NCI-H345 treated with DMSO at 0.1 percent for 48 hours (cell line): ENCODE data around the gene YAP1.
"Not testable (repeated sequence)": the region's sequence is repeated elsewhere in the genome, so short reads cannot be mapped to it uniquely, and the experiment has no call there.

ENCODE experiments used
- DNase-seq: peaks from one replicate; lab custom pipeline; 2025; ENCODE audit not compliant: unreplicated experiment; lab: John Stamatoyannopoulos, UW

YAP1 gene

DNA sequence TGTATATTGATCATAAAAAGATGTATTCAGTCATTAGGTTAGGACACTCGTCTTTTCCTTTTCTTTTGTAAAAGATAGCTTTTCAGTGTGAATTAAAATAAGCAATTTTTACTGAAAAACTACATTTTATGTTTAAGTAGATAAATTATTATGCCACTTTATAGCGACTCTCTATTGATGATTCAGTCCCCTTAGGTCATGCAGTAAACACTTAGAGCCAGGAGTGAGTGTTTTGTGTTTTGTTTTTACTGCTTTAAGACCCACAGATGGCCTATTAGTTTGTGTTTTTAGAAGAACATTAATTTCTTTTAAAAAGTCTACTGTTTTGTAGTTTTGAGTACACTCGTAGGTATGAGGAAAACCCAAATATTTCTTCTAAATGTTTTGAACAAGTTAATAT lies 86.6 kb downstream of the YAP1 start:
- DNase-seq: no peak

DNA sequence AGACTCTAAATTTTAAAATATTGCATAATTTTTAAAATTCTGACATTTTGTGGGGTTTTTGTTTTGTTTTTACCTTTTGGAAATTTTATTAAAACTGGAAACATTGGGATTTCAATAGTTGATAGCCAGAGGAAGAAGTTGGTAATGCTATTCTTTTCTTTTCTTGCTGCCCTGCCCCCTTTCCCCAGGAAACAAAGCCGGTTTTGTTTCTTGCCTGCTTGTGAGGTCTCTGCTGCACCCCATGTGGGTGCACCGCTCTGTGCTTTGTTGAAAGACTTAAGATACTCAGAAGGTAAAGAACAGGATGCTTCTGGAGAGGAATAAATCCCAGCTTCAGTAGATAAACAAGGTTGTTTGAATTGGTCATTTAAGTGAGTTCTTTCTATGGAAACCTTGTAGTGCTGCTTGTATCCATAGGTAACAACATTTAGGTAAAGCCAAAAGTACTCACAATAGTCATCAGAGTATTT lies 87.5 kb downstream of the YAP1 start:
- no peak for DNase-seq

DNA sequence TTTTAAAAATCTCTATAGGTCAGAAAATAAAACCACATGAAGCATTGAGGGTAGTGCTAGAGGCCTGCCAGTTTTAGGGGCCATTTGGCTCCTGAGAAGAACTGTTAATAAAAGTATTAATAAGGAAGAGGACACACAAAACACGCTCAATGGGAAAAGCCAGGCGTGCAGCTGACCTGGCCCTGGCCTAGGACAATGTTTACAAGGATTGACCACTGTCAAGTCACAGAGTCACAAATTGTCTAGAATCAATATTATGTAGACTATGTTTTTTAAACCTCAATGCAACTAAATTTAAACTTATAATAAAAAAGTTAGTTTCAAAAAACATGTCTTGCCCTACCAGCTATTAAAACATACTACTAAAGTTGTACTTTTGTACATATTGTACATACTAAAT lies 89.4 kb downstream of the YAP1 start:
- DNase-seq: no peak

DNA sequence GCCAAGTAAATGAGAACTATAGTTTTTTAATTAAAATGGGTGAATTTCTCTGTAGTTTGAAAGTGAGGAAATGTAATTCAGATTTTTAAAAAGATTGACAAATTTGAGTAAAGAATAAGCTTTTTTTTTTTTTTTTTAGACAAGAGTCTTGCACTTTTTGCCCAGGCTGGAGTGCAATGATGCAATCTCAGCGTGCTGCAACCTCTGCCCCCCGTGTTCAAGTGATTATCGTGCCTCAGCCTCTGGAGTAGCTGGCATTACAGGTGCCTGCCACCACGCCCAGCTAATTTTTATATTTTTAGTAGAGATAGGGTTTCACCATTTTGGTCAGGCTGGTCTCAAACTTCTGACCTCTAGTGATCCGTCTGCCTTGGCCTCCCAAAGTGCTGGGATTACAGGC lies 90.1 kb downstream of the YAP1 start:
- not testable (repeated sequence) for DNase-seq

DNA sequence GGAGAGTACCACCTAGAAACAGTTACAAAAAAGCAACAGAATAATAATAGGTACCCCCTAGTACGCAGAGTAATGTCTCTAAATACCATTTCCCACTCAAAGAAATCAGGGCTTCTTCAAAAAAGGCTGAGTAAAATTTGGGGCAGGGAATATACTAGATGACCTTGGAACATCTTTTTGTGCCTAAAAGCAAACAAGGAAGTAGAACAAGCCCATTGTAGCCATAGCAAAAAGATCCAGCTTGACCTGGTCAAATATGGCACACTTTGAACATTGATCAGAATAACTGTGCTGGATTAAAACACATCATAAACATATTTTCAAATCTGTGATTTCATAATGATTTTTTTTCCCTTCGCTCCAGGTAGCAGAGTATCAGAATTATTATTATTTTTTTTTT lies 91.5 kb downstream of the YAP1 start:
- DNase-seq: no peak

DNA sequence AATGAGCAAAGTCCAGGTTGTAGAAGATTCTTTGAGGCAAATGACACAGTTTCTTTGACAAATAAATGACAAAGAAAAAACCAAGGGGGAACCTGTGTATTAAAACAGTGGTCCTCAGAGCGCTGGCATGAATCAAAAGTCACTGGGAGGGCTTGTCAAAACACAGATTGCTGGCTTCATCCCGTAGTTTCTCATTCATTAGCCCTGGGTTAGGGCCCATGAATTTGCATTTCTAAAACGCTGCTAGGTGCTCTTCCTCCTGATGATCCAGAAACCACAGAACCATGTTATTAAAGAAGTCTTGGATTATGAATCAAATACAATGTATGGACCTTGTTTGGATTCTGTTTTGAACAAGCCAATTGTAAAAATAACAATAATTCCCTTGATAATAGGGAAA lies 92.7 kb downstream of the YAP1 start:
- DNase-seq: no peak

DNA sequence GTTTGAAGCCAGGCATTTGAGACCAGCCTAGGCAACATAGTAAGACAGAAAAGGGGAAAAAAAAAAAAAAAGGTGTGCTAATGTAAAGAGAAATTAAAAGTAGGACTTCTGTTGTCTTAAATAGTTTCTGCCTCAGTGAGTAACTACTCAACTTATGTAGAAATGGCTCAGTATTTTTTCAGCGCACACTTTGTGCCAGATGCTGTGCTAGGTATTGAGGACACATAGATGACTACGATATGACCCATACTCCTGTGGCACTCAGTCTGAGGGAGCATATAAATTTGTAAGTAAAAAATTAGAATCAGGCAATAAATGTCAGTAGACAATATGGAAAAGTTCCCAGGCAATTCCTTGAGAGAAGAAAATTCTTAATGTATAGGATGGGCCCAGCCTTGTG lies 93.9 kb downstream of the YAP1 start:
- no peak for DNase-seq

DNA sequence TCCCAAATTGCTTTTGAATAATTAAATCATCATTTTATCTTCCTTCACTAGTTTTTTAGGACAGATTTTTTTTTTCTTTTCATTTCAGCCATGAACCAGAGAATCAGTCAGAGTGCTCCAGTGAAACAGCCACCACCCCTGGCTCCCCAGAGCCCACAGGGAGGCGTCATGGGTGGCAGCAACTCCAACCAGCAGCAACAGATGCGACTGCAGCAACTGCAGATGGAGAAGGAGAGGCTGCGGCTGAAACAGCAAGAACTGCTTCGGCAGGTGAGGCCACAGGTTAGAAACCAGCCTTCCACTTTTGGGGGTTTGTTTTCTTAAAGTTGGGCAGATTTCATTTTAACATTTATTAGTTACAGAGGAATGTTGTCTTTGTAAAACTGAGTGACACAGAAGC lies 95.6 kb downstream of the YAP1 start:
- DNase-seq: no peak

DNA sequence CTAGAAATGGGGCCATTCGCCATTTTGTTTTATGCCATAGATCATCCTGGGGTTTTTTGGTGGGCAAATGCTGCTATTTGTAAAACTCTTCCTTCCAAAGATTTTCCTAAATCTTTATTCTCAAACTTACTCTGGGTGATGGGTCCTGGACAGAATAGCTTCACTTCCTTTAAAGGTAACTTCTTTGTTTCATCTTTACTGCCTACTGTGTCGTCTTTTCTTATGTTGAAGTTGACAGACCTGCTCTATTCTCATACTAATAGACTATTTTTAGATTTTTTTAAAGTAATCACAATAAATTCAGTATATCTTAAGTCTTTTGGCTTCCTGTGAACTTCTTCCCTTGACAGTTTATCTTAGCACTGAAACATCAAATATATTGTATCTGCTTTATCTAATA lies 98.6 kb downstream of the YAP1 start:
- DNase-seq: no peak

DNA sequence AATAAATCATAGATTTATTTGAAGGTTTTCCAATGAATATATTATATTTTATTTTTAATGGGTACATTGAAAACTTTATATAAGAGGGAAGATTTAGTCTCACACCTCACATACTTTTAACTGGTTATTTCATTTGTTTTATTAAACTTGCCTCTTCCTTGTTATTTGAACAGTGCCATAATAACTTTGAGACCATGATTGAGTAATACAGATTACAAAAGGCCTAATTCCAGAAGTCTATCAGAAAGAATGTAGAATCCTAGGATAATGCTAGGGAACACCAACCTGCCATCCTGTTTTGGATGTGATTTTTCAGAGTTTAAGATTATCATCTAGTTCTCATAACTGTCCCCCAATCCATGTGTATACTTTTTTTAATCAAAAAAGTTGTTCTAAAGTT lies 104.4 kb downstream of the YAP1 start:
- no peak for DNase-seq

DNA sequence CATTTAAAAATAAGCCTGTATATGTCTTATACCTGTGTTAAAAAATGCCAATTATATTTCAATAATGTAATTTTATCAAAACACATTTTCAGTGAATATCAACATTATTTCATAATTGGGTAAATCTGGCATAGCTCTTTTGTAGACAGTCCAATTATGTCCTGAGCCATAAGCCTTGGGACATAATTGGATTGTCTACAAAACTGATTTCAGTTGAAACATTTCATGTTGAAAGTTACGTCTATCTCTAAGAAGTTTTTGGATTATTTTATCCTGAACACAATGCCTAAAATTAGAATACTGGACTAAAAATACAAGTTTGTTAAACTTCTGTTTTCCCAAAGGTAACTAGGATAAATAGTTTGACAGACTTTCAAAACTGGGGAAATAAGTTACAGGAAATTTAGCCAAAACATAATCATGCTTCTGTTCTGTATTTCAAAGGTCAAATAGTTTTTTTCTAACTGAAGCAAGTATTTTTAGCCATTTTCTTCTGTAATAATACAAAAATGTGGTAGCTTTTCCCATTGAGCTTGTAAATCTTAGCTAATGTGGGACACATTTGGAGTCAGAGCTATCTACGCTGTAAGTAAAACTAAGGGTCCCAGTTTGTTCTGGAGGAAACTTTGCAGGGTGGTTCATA lies 106.3 kb downstream of the YAP1 start:
- DNase-seq: no peak

DNA sequence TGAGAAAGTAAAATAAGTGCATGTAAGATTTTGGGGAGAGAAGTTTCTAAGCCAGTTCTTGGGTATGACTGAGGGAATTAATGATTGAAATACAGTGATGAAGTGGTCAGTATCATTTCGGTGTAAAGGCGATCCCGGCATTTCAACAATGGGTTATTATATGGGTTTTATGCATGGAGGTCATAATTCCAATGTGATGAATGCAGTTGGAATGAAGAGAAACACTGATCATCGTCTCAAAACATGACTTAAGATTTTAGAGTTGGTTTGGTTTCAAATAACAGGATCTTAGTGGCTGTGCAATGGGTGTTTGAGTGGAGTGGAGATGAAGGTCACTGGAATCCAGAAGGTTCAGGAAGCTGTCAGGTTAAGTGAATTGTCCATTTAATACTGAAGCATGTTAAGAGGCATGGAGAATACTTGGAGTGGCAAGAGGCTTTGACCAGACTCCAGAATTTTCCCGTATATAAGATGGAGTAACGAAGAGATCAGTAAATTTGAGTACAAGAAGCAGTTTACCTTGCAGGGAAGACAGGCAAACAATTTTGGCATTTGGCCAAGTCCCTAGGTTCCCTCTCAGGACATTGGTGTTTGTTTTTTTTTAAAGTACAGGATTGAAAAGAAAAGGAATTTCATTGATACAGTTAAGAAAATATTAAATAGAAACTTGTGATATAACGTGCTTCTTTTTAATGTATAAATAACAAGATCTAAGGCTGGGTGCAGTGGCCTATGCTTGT lies 110.7 kb downstream of the YAP1 start:
- DNase-seq: no peak

DNA sequence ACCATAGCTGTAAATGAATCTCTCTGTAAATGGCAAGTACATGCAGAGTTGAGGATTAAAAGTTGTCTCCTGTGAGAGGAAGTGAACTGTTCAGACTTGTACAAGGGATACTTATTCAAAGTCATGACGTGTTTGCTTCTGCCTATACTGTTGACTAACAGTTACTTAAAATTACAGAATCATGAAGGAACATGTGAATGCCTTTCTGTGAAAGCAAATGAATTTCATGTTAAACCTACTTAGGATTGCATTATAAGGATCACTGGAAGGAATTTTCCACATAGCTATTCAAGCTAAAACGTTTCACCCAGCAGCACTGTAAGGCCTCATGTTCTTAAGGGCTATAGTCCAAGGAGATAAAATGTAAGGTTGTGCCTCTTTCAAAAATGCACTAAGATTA lies 113.6 kb downstream of the YAP1 start:
- DNase-seq: no peak

DNA sequence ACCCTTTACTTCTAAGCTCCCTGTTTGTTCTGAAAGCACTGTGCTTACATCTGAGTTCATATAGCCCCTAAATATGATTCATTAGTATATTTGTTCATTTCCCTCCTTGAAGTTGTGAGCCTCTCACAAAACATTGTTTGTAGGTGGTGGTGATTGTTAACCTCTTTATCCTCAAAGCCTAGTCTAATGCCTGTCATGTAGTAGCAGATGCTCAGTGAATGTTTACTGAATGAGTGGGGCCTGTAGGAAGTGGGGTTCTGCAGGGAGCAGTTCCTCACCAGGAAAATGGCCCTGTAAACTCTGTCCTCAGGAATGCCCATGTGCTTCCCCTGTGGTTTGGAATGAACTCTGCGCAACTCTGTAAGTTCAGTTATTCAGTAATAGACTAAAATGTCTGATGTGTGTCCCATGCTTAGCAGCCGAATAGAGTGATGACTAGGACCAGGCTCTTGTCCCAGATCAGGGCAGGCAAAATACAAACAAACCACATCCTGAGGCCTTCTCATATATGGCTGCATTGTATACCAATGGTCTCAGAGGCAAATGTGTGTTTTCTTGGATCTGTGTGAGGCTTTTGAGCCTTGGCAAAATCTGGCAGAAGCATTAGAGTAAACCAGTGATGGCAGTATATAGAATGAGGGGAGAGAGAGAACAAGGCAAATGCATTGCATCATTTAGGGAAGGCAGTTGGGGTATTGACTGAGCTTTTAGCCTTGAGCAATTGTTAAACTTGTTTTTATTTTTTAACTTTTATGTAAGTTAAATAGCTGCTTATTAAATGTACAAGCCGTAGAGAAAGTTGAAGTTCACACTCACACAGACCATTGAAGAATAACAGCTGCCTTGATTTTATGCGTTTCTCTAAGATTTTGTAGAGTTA lies 115.7 kb downstream of the YAP1 start:
- DNase-seq: no peak

DNA sequence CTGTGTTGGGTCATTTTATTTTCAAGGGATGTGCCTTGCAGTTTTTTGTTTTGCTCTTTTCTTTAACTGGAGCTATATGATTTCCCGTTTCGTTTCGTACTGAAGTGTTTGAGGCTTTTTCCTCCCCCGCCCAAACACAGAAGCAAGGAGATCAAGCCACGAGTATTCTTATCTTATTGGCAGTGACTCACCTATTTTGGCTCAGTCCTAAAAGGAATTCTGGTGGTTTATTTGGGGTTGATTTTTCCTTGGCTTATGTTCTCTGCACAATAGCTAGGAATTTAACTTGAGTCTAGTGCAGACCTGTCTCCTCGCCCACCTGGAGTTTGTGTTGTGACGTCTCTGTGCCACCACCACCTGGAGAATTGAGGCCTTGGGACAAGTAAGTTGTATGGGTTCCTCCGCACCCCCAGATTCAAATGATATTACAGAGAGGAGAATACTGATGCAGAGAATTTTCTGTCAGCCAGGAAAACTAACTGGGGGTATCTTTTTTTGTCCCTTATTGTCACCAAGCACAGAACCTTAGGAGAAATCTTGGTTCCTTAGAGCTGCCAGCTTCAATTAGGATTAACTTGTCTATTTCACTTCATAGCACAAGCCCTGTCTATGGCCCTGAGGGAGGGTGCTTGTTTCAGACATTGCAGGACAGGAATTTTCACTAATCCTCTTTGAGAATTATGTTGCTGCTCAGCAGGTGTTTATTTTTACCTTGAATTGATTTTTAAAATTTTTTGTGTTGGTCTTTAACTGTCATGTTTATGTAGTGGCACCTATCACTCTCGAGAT lies 116.6 kb downstream of the YAP1 start:
- DNase-seq: no peak

DNA sequence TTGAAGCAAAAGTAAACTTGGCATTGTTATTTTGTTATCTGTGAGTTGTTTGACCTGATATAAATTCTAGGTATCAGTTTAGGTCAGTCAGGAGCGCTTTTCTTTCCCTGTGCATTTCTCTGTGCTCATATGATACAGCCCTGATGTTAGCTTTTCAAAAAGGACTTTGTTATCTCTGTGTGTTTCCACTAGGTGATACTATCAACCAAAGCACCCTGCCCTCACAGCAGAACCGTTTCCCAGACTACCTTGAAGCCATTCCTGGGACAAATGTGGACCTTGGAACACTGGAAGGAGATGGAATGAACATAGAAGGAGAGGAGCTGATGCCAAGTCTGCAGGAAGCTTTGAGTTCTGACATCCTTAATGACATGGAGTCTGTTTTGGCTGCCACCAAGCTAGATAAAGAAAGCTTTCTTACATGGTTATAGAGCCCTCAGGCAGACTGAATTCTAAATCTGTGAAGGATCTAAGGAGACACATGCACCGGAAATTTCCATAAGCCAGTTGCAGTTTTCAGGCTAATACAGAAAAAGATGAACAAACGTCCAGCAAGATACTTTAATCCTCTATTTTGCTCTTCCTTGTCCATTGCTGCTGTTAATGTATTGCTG lies 119.4 kb downstream of the YAP1 start:
- no peak for DNase-seq

DNA sequence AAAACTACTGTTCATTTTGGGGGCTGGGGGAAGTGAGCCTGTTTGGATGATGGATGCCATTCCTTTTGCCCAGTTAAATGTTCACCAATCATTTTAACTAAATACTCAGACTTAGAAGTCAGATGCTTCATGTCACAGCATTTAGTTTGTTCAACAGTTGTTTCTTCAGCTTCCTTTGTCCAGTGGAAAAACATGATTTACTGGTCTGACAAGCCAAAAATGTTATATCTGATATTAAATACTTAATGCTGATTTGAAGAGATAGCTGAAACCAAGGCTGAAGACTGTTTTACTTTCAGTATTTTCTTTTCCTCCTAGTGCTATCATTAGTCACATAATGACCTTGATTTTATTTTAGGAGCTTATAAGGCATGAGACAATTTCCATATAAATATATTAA lies 119.9 kb downstream of the YAP1 start:
- DNase-seq: no peak

DNA sequence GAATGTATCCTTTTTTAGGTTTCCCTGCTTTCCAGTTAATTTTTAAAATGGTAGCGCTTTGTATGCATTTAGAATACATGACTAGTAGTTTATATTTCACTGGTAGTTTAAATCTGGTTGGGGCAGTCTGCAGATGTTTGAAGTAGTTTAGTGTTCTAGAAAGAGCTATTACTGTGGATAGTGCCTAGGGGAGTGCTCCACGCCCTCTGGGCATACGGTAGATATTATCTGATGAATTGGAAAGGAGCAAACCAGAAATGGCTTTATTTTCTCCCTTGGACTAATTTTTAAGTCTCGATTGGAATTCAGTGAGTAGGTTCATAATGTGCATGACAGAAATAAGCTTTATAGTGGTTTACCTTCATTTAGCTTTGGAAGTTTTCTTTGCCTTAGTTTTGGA lies 120.7 kb downstream of the YAP1 start:
- DNase-seq: no peak

DNA sequence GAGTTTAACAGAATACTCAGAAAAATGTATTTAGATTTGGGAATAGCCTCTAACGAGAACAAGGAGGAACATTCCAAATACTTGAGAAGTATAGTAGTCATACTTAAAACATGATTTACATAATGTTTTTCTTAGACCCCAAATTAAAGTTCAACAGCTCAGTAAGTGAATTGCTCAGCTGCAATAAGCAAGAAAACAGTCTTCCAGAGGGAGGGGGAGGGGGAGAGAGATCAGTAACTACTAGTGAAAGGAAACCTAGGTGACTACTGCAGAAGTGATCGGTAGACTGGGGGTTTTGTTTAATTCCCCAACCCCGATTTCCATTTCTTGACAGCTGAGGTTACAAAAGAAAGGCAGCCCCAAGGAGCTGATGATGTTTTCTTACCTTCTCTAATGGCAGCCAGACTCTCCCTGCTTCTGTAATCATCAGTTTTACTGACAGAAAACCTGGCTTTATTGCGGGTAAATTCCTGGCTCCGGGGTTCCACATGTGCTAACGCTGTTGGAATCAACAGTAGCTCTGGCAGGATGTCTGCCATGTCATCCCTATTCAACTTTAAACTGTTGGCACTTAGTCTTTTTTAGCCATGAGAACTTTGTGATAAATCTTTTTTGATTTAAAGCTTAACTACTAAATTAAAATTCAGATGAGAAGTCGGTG lies 124.7 kb downstream of the YAP1 start:
- no peak for DNase-seq

DNA sequence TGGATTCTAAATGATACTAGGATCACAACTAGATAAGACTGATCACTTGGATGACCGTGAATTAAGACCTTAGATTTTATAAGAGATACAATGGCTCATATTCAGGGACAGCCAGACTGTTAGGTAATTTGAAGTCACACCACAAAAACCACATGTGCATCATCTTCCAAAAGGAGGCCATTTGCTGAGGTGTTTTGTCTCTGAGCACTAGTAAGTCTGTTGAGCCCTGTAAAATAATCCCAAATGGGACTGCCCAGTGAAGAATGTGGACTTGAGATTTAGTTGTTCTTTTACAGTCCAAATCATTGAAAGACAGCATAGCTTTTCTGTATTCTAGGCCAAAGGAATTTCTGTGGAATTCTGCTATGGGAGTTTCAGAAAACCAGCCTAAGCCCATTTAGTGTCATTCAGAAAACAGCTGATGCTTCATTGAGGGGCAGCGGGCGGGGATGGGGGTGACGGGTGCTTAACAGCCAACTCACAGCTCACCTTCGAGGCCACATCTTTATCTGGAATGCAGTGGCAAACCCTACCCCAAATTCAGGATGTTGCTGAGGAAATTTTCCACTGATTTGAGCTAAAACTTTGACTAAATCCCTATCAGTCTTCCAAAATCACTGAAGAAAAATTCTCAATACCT lies 127.0 kb downstream of the YAP1 start:
- no peak for DNase-seq
